HL-60 (cell line): ENCODE results near the gene DBN1.

ENCODE experiments used
- DNase-seq, 2 experiments: peaks; one replicate each; pipeline ENCODE4 v3.0.0-alpha.2; 2010 to 2020; ENCODE audit warnings: low read depth in 1 of 2, low spot score in 1 of 2
- H3K27ac ChIP-seq: fragments of 250-450 bp; sonication (Bioruptor Pico); replicated peaks from 2 replicates; pipeline ENCODE4 v1.5.1; 2020; ENCODE audit warnings: mild to moderate bottlenecking, moderate library complexity
- H3K27me3 ChIP-seq: fragments of 250-450 bp; sonication (Bioruptor Pico); 2 replicates; pipeline ENCODE4 v1.5.1; 2021; ENCODE audit warnings: mild to moderate bottlenecking, moderate library complexity; ENCODE audit not compliant: insufficient read depth, poor library complexity, severe bottlenecking
- H3K4me3 ChIP-seq: replicated peaks from 2 replicates; pipeline ENCODE4 v1.5.1; 2011; ENCODE audit warnings: mild to moderate bottlenecking, control low read depth, low read length; ENCODE audit not compliant: insufficient read depth
- GABPA ChIP-seq: IDR thresholded peaks from 2 replicates; pipeline ENCODE4 v1.6.1; 2012; ENCODE audit warnings: low read depth
- POLR2AphosphoS5 ChIP-seq: IDR thresholded peaks from 2 replicates; pipeline ENCODE4 v1.6.1; 2012; ENCODE audit warnings: low read depth
- SPI1 ChIP-seq: IDR thresholded peaks from 2 replicates; pipeline ENCODE4 v1.6.1; 2012; ENCODE audit warnings: low read depth, mild to moderate bottlenecking, borderline replicate concordance
- TF ChIP-seq, protein P1 (sequence below): IDR thresholded peaks from one replicate; pipeline ENCODE4 v1.5.1; 2011; ENCODE audit warnings: low read length, control low read depth, inconsistent platforms; ENCODE audit not compliant: insufficient read depth
- TF ChIP-seq, protein P2 (sequence below): IDR thresholded peaks from 2 replicates; pipeline ENCODE4 v1.6.1; 2012; ENCODE audit warnings: low read depth; ENCODE audit not compliant: insufficient replicate concordance

Gene DBN1

DNA sequence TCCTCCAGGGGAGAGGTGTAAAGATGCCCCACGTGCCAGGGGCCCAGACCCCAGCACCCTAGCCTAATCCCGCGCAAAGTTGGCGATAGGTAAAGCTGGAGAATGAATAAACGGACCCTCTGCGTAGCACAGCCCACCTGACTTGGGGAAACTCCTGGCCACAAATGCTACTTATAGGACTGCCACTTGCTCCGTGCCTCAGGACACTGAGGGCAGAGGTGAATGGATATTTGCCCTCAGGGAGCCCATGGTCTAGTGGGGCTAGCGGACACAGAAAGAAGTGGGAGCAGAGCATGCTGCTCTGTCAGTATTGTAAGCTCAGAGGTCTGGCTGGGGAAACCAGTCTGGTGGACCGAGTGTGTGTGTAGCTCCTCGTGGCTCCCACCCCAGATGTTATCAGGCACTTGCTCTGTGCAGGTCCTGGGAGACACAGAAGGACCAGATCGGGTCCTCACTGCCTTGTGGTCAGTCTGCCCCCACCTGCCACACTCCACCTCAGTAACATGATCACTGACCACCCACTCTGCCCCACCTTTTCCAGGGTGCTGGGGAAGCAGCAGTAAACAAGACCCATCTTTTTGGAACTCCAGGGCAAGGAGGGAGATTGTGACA is 46.1 kb downstream of the DBN1 start:
- H3K27ac ChIP-seq: peak overlapping the region; percentile 98
- H3K4me3 ChIP-seq: peak overlapping the region; percentile 67
- DNase-seq: peak in 1 of 2 experiments; percentile 46
- TF ChIP-seq POLR2AphosphoS5 (no peak; the same call in 1 of the 2 replicates), SPI1 (no peak), GABPA (no peak)
- TF ChIP-seq, protein P1, sequence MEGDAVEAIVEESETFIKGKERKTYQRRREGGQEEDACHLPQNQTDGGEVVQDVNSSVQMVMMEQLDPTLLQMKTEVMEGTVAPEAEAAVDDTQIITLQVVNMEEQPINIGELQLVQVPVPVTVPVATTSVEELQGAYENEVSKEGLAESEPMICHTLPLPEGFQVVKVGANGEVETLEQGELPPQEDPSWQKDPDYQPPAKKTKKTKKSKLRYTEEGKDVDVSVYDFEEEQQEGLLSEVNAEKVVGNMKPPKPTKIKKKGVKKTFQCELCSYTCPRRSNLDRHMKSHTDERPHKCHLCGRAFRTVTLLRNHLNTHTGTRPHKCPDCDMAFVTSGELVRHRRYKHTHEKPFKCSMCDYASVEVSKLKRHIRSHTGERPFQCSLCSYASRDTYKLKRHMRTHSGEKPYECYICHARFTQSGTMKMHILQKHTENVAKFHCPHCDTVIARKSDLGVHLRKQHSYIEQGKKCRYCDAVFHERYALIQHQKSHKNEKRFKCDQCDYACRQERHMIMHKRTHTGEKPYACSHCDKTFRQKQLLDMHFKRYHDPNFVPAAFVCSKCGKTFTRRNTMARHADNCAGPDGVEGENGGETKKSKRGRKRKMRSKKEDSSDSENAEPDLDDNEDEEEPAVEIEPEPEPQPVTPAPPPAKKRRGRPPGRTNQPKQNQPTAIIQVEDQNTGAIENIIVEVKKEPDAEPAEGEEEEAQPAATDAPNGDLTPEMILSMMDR: no peak
- TF ChIP-seq, protein P2, sequence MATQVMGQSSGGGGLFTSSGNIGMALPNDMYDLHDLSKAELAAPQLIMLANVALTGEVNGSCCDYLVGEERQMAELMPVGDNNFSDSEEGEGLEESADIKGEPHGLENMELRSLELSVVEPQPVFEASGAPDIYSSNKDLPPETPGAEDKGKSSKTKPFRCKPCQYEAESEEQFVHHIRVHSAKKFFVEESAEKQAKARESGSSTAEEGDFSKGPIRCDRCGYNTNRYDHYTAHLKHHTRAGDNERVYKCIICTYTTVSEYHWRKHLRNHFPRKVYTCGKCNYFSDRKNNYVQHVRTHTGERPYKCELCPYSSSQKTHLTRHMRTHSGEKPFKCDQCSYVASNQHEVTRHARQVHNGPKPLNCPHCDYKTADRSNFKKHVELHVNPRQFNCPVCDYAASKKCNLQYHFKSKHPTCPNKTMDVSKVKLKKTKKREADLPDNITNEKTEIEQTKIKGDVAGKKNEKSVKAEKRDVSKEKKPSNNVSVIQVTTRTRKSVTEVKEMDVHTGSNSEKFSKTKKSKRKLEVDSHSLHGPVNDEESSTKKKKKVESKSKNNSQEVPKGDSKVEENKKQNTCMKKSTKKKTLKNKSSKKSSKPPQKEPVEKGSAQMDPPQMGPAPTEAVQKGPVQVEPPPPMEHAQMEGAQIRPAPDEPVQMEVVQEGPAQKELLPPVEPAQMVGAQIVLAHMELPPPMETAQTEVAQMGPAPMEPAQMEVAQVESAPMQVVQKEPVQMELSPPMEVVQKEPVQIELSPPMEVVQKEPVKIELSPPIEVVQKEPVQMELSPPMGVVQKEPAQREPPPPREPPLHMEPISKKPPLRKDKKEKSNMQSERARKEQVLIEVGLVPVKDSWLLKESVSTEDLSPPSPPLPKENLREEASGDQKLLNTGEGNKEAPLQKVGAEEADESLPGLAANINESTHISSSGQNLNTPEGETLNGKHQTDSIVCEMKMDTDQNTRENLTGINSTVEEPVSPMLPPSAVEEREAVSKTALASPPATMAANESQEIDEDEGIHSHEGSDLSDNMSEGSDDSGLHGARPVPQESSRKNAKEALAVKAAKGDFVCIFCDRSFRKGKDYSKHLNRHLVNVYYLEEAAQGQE: no peak
- H3K27me3 ChIP-seq: no peaks in the 10 kb centered on the region

DNA sequence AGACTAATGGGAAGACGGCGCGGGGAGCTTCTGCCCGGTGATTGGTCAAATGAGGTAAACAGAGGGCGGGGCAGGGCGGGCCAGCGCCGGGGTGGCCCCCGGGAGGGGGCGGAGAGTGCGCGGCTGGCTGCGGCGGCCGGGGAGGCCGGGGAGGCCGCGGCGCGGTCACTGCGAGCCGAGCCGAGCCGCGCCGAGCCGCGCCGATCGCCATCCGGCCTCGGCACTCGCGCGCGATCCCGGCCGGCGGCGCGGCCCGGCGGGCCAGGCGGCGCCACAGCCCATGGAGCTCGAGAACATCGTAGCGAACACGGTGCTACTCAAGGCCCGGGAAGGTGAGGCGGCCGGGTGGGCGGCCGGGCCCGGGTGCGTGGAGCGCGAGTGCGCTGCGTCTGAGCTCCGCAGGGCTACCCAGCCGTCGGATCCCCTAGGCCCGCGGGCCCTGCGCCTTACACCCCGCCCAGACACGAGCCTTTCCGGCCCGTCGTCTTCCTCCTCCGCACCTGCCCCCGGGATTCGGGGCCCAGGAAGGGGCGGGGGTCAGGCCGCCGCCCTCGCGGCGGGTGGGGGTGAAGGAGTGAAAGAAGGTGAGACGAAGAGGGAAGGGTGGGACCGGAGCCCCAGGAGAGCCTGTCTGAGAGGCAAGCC is 46.7 kb downstream of the DBN1 start, which contains the start of gene GRK6:
TSS of gene GRK6 (plus strand) at position 111 of the 645 bp plus-strand sequence. CDS start at position 281, 170 bp downstream.
- DNase-seq: peak; percentile 65 to 78
- TF ChIP-seq, protein P1: no peak
- TF ChIP-seq, protein P2: no peak
- TF ChIP-seq SPI1 (no peak), GABPA (no peak), POLR2AphosphoS5 (no peak)
- Histone ChIP-seq H3K27me3 (no peaks in the 10 kb centered on the region), H3K27ac (peak within 1 kb of the TSS; percentile 98), H3K4me3 (peak within 1 kb of the TSS; percentile 67)

DNA sequence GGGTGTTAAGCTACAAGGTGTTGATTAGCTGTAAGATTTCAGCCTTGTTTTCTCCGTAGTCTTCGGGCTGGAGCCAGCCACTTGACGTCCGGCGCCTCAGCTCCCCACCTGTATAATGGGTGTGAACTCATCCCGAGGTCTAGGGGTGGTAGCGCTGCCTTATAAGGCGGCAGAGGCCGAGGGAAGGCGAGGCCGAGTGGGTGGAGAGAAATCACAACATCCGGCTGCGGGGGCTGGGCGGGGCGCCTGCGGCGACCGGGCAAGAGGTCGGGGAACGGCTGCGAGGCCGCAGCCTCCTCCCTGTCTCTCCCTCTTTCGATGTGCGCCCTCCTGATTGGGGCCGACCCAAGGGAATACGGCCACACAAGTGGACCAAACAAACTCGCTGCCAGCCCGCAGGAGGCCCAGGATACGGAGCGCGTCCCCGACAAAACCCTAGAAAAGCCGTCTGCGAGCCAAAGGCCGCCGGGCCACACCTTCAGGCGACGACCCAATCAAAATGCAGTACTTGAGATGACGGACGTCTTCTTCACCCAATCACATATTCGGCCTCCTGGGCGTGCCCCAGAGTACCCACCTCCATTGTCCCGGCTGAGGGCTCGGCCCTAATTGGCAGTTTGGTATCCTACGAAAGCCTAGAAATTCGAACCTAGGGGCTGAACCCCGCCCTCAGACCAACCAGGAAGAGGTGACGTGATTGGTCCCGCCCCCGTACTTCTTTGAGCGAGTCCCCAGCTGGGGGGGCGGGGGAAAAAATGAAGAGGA is 47.5 kb downstream of the DBN1 start:
- H3K4me3 ChIP-seq: peak overlapping the region; percentile 57
- H3K27ac ChIP-seq: peak overlapping the region; percentile 77
- H3K27me3 ChIP-seq: no peaks in the 10 kb centered on the region
- TF ChIP-seq POLR2AphosphoS5 (peak; percentile 39; the same call in 1 of the 2 replicates), GABPA (peak; percentile 50; the same call in 1 of the 2 replicates), SPI1 (no peak; the same call in 1 of the 2 replicates)
- TF ChIP-seq, protein P1: no peak
- TF ChIP-seq, protein P2: peak; percentile 16
- peak; percentile 100 for DNase-seq
